H1 (cell line): ENCODE data around the gene CIAO3. TPM values are rescaled to one million over a fixed set of nuclear protein-coding genes. Genes with fewer than 3 reads are reported as not detected.

Experiments used
- CTCF ChIA-PET: fragments of 300-600 bp; sonication (Branson Sonifier 250); formaldehyde crosslinking; loops from one replicate; lab custom pipeline; 2021; ENCODE audit not compliant: partially characterized antibody; lab: Charles Lee
- POLR2A ChIA-PET: fragments of 300-600 bp; sonication (Branson Sonifier 250); formaldehyde crosslinking; loops from one replicate; lab custom pipeline; 2021; ENCODE audit warnings: inconsistent platforms; ENCODE audit not compliant: partially characterized antibody; lab: Charles Lee
- DNase-seq, 2 experiments: peaks; one replicate each; pipeline versions ENCODE4 v3.0.0 to v3.0.0-alpha.2; 2010 to 2022; ENCODE audit warnings: low spot score in 2 of 2, low read depth in 1 of 2, mixed read lengths in 1 of 2
- FAIRE-seq: peaks from 2 replicates; lab custom pipeline; 2011; peaks lifted over from hg19 to GRCh38; lab: Jason Lieb, UNC
- H2AFZ ChIP-seq: 2 replicates; pipeline ENCODE4 v1.8.1; 2012; ENCODE audit warnings: low read length, inconsistent platforms
- H2AK5ac ChIP-seq: 2 replicates; pipeline ENCODE4 v1.6.1; 2013; ENCODE audit warnings: low read depth, low read length
- H2BK120ac ChIP-seq: replicated peaks from 2 replicates; pipeline ENCODE3; 2013; ENCODE audit warnings: low read depth, low read length, inconsistent platforms
- H2BK12ac ChIP-seq: 2 replicates; pipeline ENCODE4 v1.6.1; 2013; ENCODE audit warnings: low read depth, low read length
- H2BK15ac ChIP-seq: 2 replicates; pipeline ENCODE4 v1.6.1; 2013; ENCODE audit warnings: low read length
- H2BK20ac ChIP-seq: 2 replicates; pipeline ENCODE4 v1.6.1; 2013; ENCODE audit warnings: low read length
- H2BK5ac ChIP-seq: 2 replicates; pipeline ENCODE4 v1.6.1; 2013; ENCODE audit warnings: low read depth, low read length
- H3K14ac ChIP-seq: 2 replicates; pipeline ENCODE4 v1.6.1; 2013; ENCODE audit warnings: inconsistent platforms; ENCODE audit not compliant: insufficient read length
- H3K18ac ChIP-seq: 2 replicates; pipeline ENCODE4 v1.6.1; 2013; ENCODE audit warnings: low read length; ENCODE audit errors: extremely low read depth
- H3K23ac ChIP-seq: 2 replicates; pipeline ENCODE4 v1.6.1; 2013; ENCODE audit warnings: inconsistent platforms; ENCODE audit not compliant: insufficient read length
- H3K23me2 ChIP-seq: 2 replicates; pipeline ENCODE4 v1.6.1; 2013; ENCODE audit warnings: low read depth, low read length
- H3K27ac ChIP-seq: 2 replicates; pipeline ENCODE4 v1.6.1; 2011; ENCODE audit warnings: low read depth, low read length, inconsistent platforms
- H3K27me3 ChIP-seq, 4 experiments: replicated peaks in 1 of 4; 1 replicate in 1 of 4; 2 replicates in 3 of 4; pipeline versions ENCODE4 v1.6.1 to v1.8.1; 2011 to 2013; ENCODE audit warnings: low read length in 3 of 4, mild to moderate bottlenecking in 3 of 4, inconsistent platforms in 2 of 4, mixed read lengths in 2 of 4, moderate library complexity in 1 of 4; ENCODE audit not compliant: control insufficient read depth in 3 of 4, insufficient read depth in 3 of 4; ENCODE audit errors: extremely low read depth in 1 of 4
- H3K36me3 ChIP-seq, 4 experiments: 2 replicates each; pipeline versions ENCODE4 v1.6.1 to v1.8.1; 2011 to 2013; ENCODE audit warnings: mild to moderate bottlenecking in 4 of 4, low read length in 3 of 4, moderate library complexity in 2 of 4, control low read depth in 1 of 4, inconsistent platforms in 1 of 4; ENCODE audit not compliant: insufficient read depth in 4 of 4, control insufficient read depth in 2 of 4
- H3K4ac ChIP-seq: replicated peaks from 2 replicates; pipeline ENCODE3; 2013; ENCODE audit warnings: low read length, low read depth, mixed read lengths, inconsistent platforms; ENCODE audit not compliant: insufficient read length
- H3K4me1 ChIP-seq, 4 experiments: replicated peaks in 1 of 4; 1 replicate in 1 of 4; 2 replicates in 3 of 4; pipeline versions ENCODE4 v1.6.1 to v1.8.1; 2011 to 2013; ENCODE audit warnings: low read length in 3 of 4, inconsistent platforms in 2 of 4, mixed read lengths in 1 of 4; ENCODE audit not compliant: insufficient read depth in 4 of 4, control insufficient read depth in 3 of 4
- H3K4me2 ChIP-seq, 2 experiments: 2 replicates each; pipeline versions ENCODE4 v1.6.1 to v1.8.1; 2011 to 2013; ENCODE audit warnings: low read depth in 2 of 2, low read length in 2 of 2, control low read depth in 1 of 2, inconsistent platforms in 1 of 2, mild to moderate bottlenecking in 1 of 2; ENCODE audit not compliant: insufficient read depth in 1 of 2
- H3K4me3 ChIP-seq, 4 experiments: fragments of 200-600, 300-600 bp in 1 of 4; sonication (generic), shearing (Covaris generic), sonication (Bioruptor Twin) in 1 of 4; 2 replicates each; pipeline versions ENCODE4 v1.5.1 to v1.8.1; 2011 to 2016; ENCODE audit warnings: low read length in 4 of 4, low read depth in 3 of 4, control low read depth in 2 of 4, inconsistent platforms in 2 of 4, mild to moderate bottlenecking in 2 of 4, mixed read lengths in 1 of 4, moderate library complexity in 1 of 4; ENCODE audit not compliant: insufficient read depth in 2 of 4; ENCODE audit errors: extremely low read depth in 1 of 4
- H3K56ac ChIP-seq: replicated peaks from 2 replicates; pipeline ENCODE3; 2013; ENCODE audit warnings: low read depth, mild to moderate bottlenecking, mixed read lengths, low read length, inconsistent platforms; ENCODE audit not compliant: insufficient read length
- H3K79me1 ChIP-seq: 2 replicates; pipeline ENCODE4 v1.6.1; 2013; ENCODE audit warnings: low read depth, low read length, control low read depth
- H3K79me2 ChIP-seq, 2 experiments: 2 replicates each; pipeline versions ENCODE4 v1.6.1 to v1.8.1; 2012 to 2013; ENCODE audit warnings: low read length in 2 of 2, mild to moderate bottlenecking in 2 of 2, inconsistent platforms in 1 of 2; ENCODE audit not compliant: insufficient read depth in 2 of 2, control insufficient read depth in 1 of 2
- H3K9ac ChIP-seq, 4 experiments: replicated peaks in 1 of 4; 1 replicate in 1 of 4; 2 replicates in 3 of 4; pipeline versions ENCODE4 v1.6.1 to v1.8.1; 2011 to 2013; ENCODE audit warnings: low read depth in 3 of 4, low read length in 3 of 4, control low read depth in 2 of 4, mild to moderate bottlenecking in 2 of 4, moderate library complexity in 2 of 4, inconsistent platforms in 1 of 4; ENCODE audit errors: extremely low read depth in 1 of 4
- H3K9me3 ChIP-seq, 2 experiments: 2 replicates each; pipeline versions ENCODE4 v1.6.1 to v1.8.1; 2012 to 2013; ENCODE audit warnings: mild to moderate bottlenecking in 2 of 2, moderate library complexity in 2 of 2, control low read depth in 1 of 2, inconsistent platforms in 1 of 2, low read depth in 1 of 2, low read length in 1 of 2, mixed read lengths in 1 of 2; ENCODE audit not compliant: insufficient read depth in 2 of 2
- H4K20me1 ChIP-seq, 2 experiments: replicated peaks in 1 of 2; 2 replicates each; pipeline versions ENCODE3 to v1.8.1; 2011 to 2013; ENCODE audit warnings: inconsistent platforms in 2 of 2, low read length in 2 of 2, mild to moderate bottlenecking in 1 of 2; ENCODE audit not compliant: insufficient read depth in 2 of 2, control insufficient read depth in 1 of 2
- H4K5ac ChIP-seq: 2 replicates; pipeline ENCODE4 v1.6.1; 2013; ENCODE audit warnings: low read length, low read depth, mixed read lengths, inconsistent platforms; ENCODE audit not compliant: insufficient read length
- H4K8ac ChIP-seq: 2 replicates; pipeline ENCODE4 v1.8.0; 2013; ENCODE audit warnings: mild to moderate bottlenecking, moderate library complexity, low read length, inconsistent platforms; ENCODE audit not compliant: insufficient read depth; ENCODE audit errors: extremely low read depth
- H4K91ac ChIP-seq: replicated peaks from 2 replicates; pipeline ENCODE3; 2013; ENCODE audit warnings: low read length, mixed read lengths, inconsistent platforms; ENCODE audit not compliant: insufficient read length
- TEAD4 ChIP-seq: IDR thresholded peaks from 2 replicates; pipeline ENCODE4 v1.6.1; 2012; ENCODE audit warnings: low read depth, low read length, inconsistent platforms, mixed read lengths
- WGBS, 2 experiments: shearing (Covaris generic) in 1 of 2; methylation state at CpG; one replicate each; pipeline versions ENCODE4 v1.1.6 to v1.1.7; 2013 to 2015; ENCODE audit warnings: low lambda C conversion rate in 2 of 2, mixed read lengths in 2 of 2, inconsistent platforms in 1 of 2, low coverage in 1 of 2, missing lambda C conversion rate in 1 of 2; ENCODE audit not compliant: insufficient replicate concordance in 2 of 2, insufficient coverage in 1 of 2, insufficient read length in 1 of 2; ENCODE audit errors: extremely low coverage in 1 of 2, missing lambda C conversion rate in 1 of 2; 5-methylcytosine and 5-hydroxymethylcytosine counted together
- polyA plus RNA-seq, 7 experiments: library from polyadenylated mRNA; depleted of rRNA in 3 of 7; stranded (reverse) in 5 of 7; unstranded in 2 of 7; fragments of >200 nt in 5 of 7; fragments of 200-250 nt in 2 of 7; gene quantifications; 1 replicate in 5 of 7; 2 replicates in 1 of 7; 4 replicates in 1 of 7; pipeline versions ENCODE4 v1.2.1 to v1.2.3, GENCODE V29; 2011 to 2013; ENCODE audit warnings: missing spikeins in 2 of 7, mixed read lengths in 2 of 7
- total RNA-seq: library from RNA; stranded (reverse); fragmentation: NEBNext Ultra II Directional; extraction: Animal tissue kit (Norgen Biotek cat#: 25700); gene quantifications from 2 replicates; pipeline ENCODE4 v1.2.1, GENCODE V29; 2021

Gene CIAO3
- total and polyA plus RNA-seq, 2 of the 8 experiments (the other 6 are each of a cell fraction or from before 2014, with no cell fraction given) = 20.0 to 20.4 TPM

GRCh38 chr16:714079-714478, 26.7 kb downstream of the CIAO3 start:
- ChIA-PET CTCF (interaction anchor here (0.8 to 33.4 kb wide), 7 partner anchors 11 to 168 kb away, joined by 3 to 977 read pairs (median 5); partner anchors contain the start of genes ANTKMT, CCDC78, CHTF18 and CIAO3), POLR2A (interaction anchor here (0.8 to 20.9 kb wide), 5 partner anchors 13 to 69 kb away, joined by 3 to 353 read pairs (median 4); partner anchors contain the start of genes ANTKMT, CCDC78, HAGHL and JMJD8)
- Histone ChIP-seq H3K36me3 (no peaks in the 10 kb centered on the region), H3K56ac (no peak overlapping the region), H2BK20ac (no peak overlapping the region), H2BK12ac (no peak overlapping the region), H3K9ac (no peak overlapping the region), H2AFZ (no peak overlapping the region), H3K18ac (no peak overlapping the region), H3K27ac (no peak overlapping the region), H4K91ac (no peak overlapping the region), H4K5ac (no peak overlapping the region), H3K4me1 (peaks cover 0 to 23% (median 14%) of the 10 kb centered on the region in 4 experiments; a peak in 5 of 7 replicates), H2BK120ac (no peak overlapping the region), H3K9me3 (no peaks in the 10 kb centered on the region), H4K20me1 (peaks cover 2 to 4% of the 10 kb centered on the region in 2 experiments), H3K4me3 (no peak overlapping the region), H2AK5ac (peak overlapping the region; percentile 75; the same call in 1 of the 2 replicates), H3K23me2 (peaks cover 11% of the 10 kb centered on the region; the same call in 1 of the 2 replicates), H2BK15ac (no peak overlapping the region), H3K27me3 (peaks cover 1 to 56% (median 29%) of the 10 kb centered on the region in 4 experiments), H3K79me1 (no peaks in the 10 kb centered on the region), H3K23ac (no peak overlapping the region), H3K14ac (no peak overlapping the region), H3K79me2 (no peaks in the 10 kb centered on the region), H4K8ac (peak overlapping the region; percentile 17; the same call in 1 of the 2 replicates), H3K4me2 (0 out of 4 replicates have a peak overlapping the region, but pooled peaks of 1 of the 2 experiments have one; percentile 53)
- FAIRE-seq = no peak
- DNase-seq = no peak
- 88% methylated on average over 11 of the region's 11 CpGs; no CpG with 5 or more reads in 1 of the 2 experiments for WGBS, 2 experiments
- no peak for TF ChIP-seq TEAD4
- TF ChIP-seq, all 59 proteins: peak for 0
- Histone ChIP-seq H3K4ac (no peak overlapping the region), H2BK5ac (no peak overlapping the region)
